H9 (cell line): ENCODE measurements around the gene SGMS2. TPM values are rescaled to one million over a fixed set of nuclear protein-coding genes. Genes with fewer than 3 reads are reported as not detected.

Experiments
- DNase-seq: peaks from one replicate; pipeline ENCODE4 v3.0.0-alpha.2; 2017
- H2AFZ ChIP-seq: one replicate; pipeline ENCODE4 v1.6.1; 2013; ENCODE audit warnings: mild to moderate bottlenecking, low read length, control low read depth, moderate library complexity
- H2AK5ac ChIP-seq: 2 replicates; pipeline ENCODE4 v1.6.1; 2013; ENCODE audit warnings: low read length, control low read depth, mixed read lengths; ENCODE audit not compliant: insufficient read length
- H2BK120ac ChIP-seq: one replicate; pipeline ENCODE4 v1.6.1; 2013; ENCODE audit warnings: low read depth, mild to moderate bottlenecking, low read length, control low read depth, inconsistent platforms; ENCODE audit not compliant: poor library complexity, severe bottlenecking
- H2BK12ac ChIP-seq: 2 replicates; pipeline ENCODE4 v1.6.1; 2013; ENCODE audit warnings: low read length, control low read depth, mixed read lengths, low read depth; ENCODE audit not compliant: insufficient read length
- H2BK15ac ChIP-seq: 2 replicates; pipeline ENCODE4 v1.6.1; 2013; ENCODE audit warnings: low read depth, low read length, control low read depth
- H2BK20ac ChIP-seq: one replicate; pipeline ENCODE4 v1.6.1; 2013; ENCODE audit warnings: low read depth, mild to moderate bottlenecking, low read length, control low read depth, inconsistent platforms; ENCODE audit not compliant: poor library complexity, severe bottlenecking
- H2BK5ac ChIP-seq: 2 replicates; pipeline ENCODE4 v1.6.1; 2013; ENCODE audit warnings: low read length, control low read depth, mixed read lengths; ENCODE audit not compliant: insufficient read length
- H3K14ac ChIP-seq: 2 replicates; pipeline ENCODE4 v1.6.1; 2013; ENCODE audit warnings: low read length, control low read depth; ENCODE audit not compliant: insufficient read depth
- H3K18ac ChIP-seq: 2 replicates; pipeline ENCODE4 v1.6.1; 2013; ENCODE audit warnings: low read depth, mild to moderate bottlenecking, mixed read lengths, low read length, control low read depth; ENCODE audit not compliant: insufficient read length
- H3K23ac ChIP-seq: 2 replicates; pipeline ENCODE4 v1.6.1; 2013; ENCODE audit warnings: low read length, control low read depth, mixed read lengths, low read depth; ENCODE audit not compliant: insufficient read length
- H3K23me2 ChIP-seq: 2 replicates; pipeline ENCODE4 v1.6.1; 2013; ENCODE audit warnings: low read depth, mild to moderate bottlenecking, mixed read lengths, low read length, control low read depth; ENCODE audit not compliant: insufficient read length, poor library complexity, severe bottlenecking
- H3K27ac ChIP-seq: 2 replicates; pipeline ENCODE4 v1.5.1; 2013; ENCODE audit warnings: low read length, control low read depth, mixed read lengths, low read depth; ENCODE audit not compliant: insufficient read length
- H3K27me3 ChIP-seq: 2 replicates; pipeline ENCODE4 v1.6.1; 2013; ENCODE audit warnings: low read length, control low read depth, inconsistent platforms; ENCODE audit not compliant: insufficient read depth
- H3K4ac ChIP-seq: 2 replicates; pipeline ENCODE4 v1.6.1; 2013; ENCODE audit warnings: low read depth, mild to moderate bottlenecking, control low read depth, inconsistent platforms, low read length, moderate library complexity
- H3K4me1 ChIP-seq: 2 replicates; pipeline ENCODE4 v1.6.1; 2013; ENCODE audit warnings: low read length, control low read depth, inconsistent platforms; ENCODE audit not compliant: insufficient read depth
- H3K4me2 ChIP-seq: 2 replicates; pipeline ENCODE4 v1.6.1; 2013; ENCODE audit warnings: low read length, control low read depth, mixed read lengths; ENCODE audit not compliant: insufficient read length, insufficient read depth
- H3K56ac ChIP-seq: 2 replicates; pipeline ENCODE4 v1.6.1; 2013; ENCODE audit warnings: low read depth, mild to moderate bottlenecking, mixed read lengths, low read length, control low read depth; ENCODE audit not compliant: insufficient read length
- H3K79me1 ChIP-seq: 2 replicates; pipeline ENCODE4 v1.6.1; 2013; ENCODE audit warnings: low read depth, mild to moderate bottlenecking, moderate library complexity, low read length, control low read depth, inconsistent platforms; ENCODE audit not compliant: insufficient read depth, poor library complexity, severe bottlenecking
- H3K79me2 ChIP-seq: 2 replicates; pipeline ENCODE4 v1.6.1; 2013; ENCODE audit warnings: low read length, control low read depth, inconsistent platforms; ENCODE audit not compliant: insufficient read depth
- H3K9ac ChIP-seq: 2 replicates; pipeline ENCODE4 v1.6.1; 2013; ENCODE audit warnings: low read length, control low read depth, mixed read lengths; ENCODE audit not compliant: insufficient read length; ENCODE audit errors: extremely low read depth
- H3K9me3 ChIP-seq: one replicate; pipeline ENCODE4 v1.6.1; 2013; ENCODE audit warnings: low read depth, low read length, inconsistent platforms; ENCODE audit not compliant: control insufficient read depth
- H3T11ph ChIP-seq: one replicate; pipeline ENCODE4 v1.6.1; 2013; ENCODE audit warnings: mild to moderate bottlenecking, low read length, control low read depth, inconsistent platforms
- H4K20me1 ChIP-seq: one replicate; pipeline ENCODE4 v1.6.1; 2013; ENCODE audit not compliant: control insufficient read depth, insufficient read length, insufficient read depth
- H4K5ac ChIP-seq: 2 replicates; pipeline ENCODE4 v1.6.1; 2013; ENCODE audit warnings: low read depth, mild to moderate bottlenecking, mixed read lengths, low read length, control low read depth; ENCODE audit not compliant: insufficient read length
- H4K8ac ChIP-seq: replicated peaks from 2 replicates; pipeline ENCODE4 v1.6.1; 2013; ENCODE audit warnings: low read length, control low read depth, mixed read lengths, low read depth; ENCODE audit not compliant: insufficient read length
- H4K91ac ChIP-seq: 2 replicates; pipeline ENCODE4 v1.6.1; 2013; ENCODE audit warnings: low read depth, mild to moderate bottlenecking, moderate library complexity, mixed read lengths, low read length, control low read depth; ENCODE audit not compliant: insufficient read length
- H3K27ac Mint-ChIP-seq, 3 experiments: 2 replicates in 2 of 3; 3 replicates in 1 of 3; pipeline ENCODE4 v1.8.0; 2020 to 2021; ENCODE audit warnings: mixed read lengths in 3 of 3, mild to moderate bottlenecking in 1 of 3, moderate library complexity in 1 of 3
- H3K27me3 Mint-ChIP-seq: 2 replicates; pipeline ENCODE4 v1.8.0; 2021; ENCODE audit warnings: low read depth, mild to moderate bottlenecking, moderate library complexity, mixed read lengths
- H3K36me3 Mint-ChIP-seq, 3 experiments: 2 replicates in 2 of 3; 3 replicates in 1 of 3; pipeline ENCODE4 v1.8.0; 2020 to 2021; ENCODE audit warnings: low read depth in 3 of 3, mixed read lengths in 3 of 3; ENCODE audit not compliant: insufficient read depth in 1 of 3
- H3K4me1 Mint-ChIP-seq, 2 experiments: 2 replicates each; pipeline ENCODE4 v1.8.0; 2020; ENCODE audit warnings: mixed read lengths in 2 of 2
- H3K4me3 Mint-ChIP-seq, 2 experiments: 2 replicates in 1 of 2; 3 replicates in 1 of 2; pipeline ENCODE4 v1.8.0; 2020 to 2021; ENCODE audit warnings: mild to moderate bottlenecking in 2 of 2, mixed read lengths in 2 of 2, moderate library complexity in 1 of 2
- H3K9me3 Mint-ChIP-seq, 2 experiments: 2 replicates in 1 of 2; 3 replicates in 1 of 2; pipeline ENCODE4 v1.8.0; 2020; ENCODE audit warnings: mild to moderate bottlenecking in 2 of 2, mixed read lengths in 2 of 2, moderate library complexity in 1 of 2
- CTCF ChIP-seq: fragments of 200-600 bp; sonication (generic); conservative IDR thresholded peaks from 3 replicates; pipeline ENCODE4 v1.8.0; 2021; ENCODE audit warnings: antibody characterized with exemption, mild to moderate bottlenecking
- WGBS: extraction: QIAGEN DNeasy Blood & Tissue Kit; methylation state at CpG from one replicate; pipeline ENCODE4 v1.1.7; 2013; ENCODE audit warnings: missing lambda C conversion rate, low lambda C conversion rate, mixed read lengths; ENCODE audit not compliant: insufficient read length; ENCODE audit errors: extremely low coverage; 5-methylcytosine and 5-hydroxymethylcytosine counted together
- total RNA-seq: library from RNA; stranded (reverse); gene quantifications from 2 replicates; pipeline ENCODE4 v1.2.1, GENCODE V29; 2021

The SGMS2 gene
- total RNA-seq, 1 experiment from 2014 or later: 9.7 TPM

GRCh38 chr4:107939307-107939706 is 114.6 kb downstream of the SGMS2 start:
- Histone ChIP-seq H3K4me2 (no peak overlapping the region), H3K14ac (no peak overlapping the region), H3K23me2 (no peaks in the 10 kb centered on the region), H2BK5ac (no peak overlapping the region), H3K27me3 (no peaks in the 10 kb centered on the region), H2BK15ac (no peak overlapping the region), H2AK5ac (no peak overlapping the region), H3K9me3 (no peaks in the 10 kb centered on the region), H3K9ac (no peak overlapping the region), H3K56ac (no peak overlapping the region), H4K5ac (no peak overlapping the region), H3K23ac (no peak overlapping the region), H3K4me1 (no peaks in the 10 kb centered on the region), H2BK120ac (no peak overlapping the region), H4K8ac (no peak overlapping the region), H2AFZ (no peak overlapping the region), H3K27ac (no peak overlapping the region), H3K4ac (no peak overlapping the region), H3T11ph (no peak overlapping the region), H3K18ac (no peak overlapping the region), H2BK20ac (no peak overlapping the region), H3K79me2 (no peaks in the 10 kb centered on the region), H2BK12ac (no peak overlapping the region), H4K91ac (no peak overlapping the region), H4K20me1 (no peaks in the 10 kb centered on the region), H3K79me1 (no peaks in the 10 kb centered on the region)
- H3K4me3 Mint-ChIP-seq: no peak overlapping the region
- no peaks in the 10 kb centered on the region for H3K9me3 Mint-ChIP-seq
- TF ChIP-seq CTCF: no peak
- no peaks in the 10 kb centered on the region for H3K4me1 Mint-ChIP-seq
- no peak overlapping the region for H3K27ac Mint-ChIP-seq
- DNase-seq: no peak
- peaks cover 5 to 24% (median 6%) of the 10 kb centered on the region in 3 experiments; a peak in 6 of 7 replicates for H3K36me3 Mint-ChIP-seq
- no CpG with 5 or more reads among the region's 1 CpG for WGBS
- H3K27me3 Mint-ChIP-seq: no peaks in the 10 kb centered on the region; the same call in 1 of the 2 replicates
